GM13976 (cell line): ENCODE data around the gene GPR55.

ENCODE experiments used
- DNase-seq: peaks from one replicate; pipeline ENCODE4 v3.0.0; 2012; ENCODE audit warnings: low spot score
- in situ Hi-C: fragments of 300-500 bp; cut with MboI; formaldehyde crosslinking; loops from one replicate; pipeline ENCODE4 v1.12.0; 2022; ENCODE audit warnings: low sequenced_read_pairs, mixed read lengths, inconsistent platforms; ENCODE audit not compliant: unreplicated experiment
- TF ChIP-seq, protein P1 (sequence below): IDR thresholded peaks from 2 replicates; pipeline ENCODE4 v1.5.1; 2012; ENCODE audit warnings: borderline replicate concordance, mild to moderate bottlenecking; ENCODE audit not compliant: insufficient read depth; ENCODE audit errors: extremely low read depth, missing control alignments, control extremely low read depth

The GPR55 gene

DNA sequence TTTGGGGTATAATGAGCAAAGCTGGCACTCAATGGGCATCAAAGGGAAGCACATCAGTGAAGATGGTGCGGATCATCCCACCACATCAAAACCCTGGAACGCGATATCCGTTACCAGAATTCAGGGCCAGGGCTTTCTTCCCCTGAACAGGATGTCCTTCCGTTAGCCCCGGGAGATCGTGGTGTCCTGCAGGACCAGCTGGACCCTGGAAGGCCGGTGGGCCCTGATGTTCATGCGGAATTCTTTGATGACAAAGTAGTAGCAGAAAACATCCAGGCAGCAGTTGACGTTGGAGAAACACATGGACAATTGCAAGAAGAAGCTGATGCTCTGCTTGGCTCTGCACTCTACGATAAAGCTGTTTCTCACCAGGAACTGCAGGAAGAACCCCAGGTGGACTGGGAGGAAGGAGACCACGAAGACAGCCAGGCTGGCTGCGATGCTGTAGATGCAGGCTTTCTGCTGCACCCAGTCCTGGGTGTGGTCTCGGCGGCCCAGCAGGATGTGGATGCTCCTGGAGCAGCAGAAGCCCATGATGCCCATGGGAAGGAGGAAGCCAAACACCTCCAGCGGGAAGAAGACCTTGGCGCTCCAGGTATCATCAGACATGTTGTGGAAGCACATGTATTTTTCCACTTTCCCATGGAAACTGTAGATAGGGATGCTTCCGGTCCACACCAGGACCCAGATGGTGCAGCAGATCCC lies 15.0 kb downstream of the GPR55 start:
- TF ChIP-seq, protein P1, sequence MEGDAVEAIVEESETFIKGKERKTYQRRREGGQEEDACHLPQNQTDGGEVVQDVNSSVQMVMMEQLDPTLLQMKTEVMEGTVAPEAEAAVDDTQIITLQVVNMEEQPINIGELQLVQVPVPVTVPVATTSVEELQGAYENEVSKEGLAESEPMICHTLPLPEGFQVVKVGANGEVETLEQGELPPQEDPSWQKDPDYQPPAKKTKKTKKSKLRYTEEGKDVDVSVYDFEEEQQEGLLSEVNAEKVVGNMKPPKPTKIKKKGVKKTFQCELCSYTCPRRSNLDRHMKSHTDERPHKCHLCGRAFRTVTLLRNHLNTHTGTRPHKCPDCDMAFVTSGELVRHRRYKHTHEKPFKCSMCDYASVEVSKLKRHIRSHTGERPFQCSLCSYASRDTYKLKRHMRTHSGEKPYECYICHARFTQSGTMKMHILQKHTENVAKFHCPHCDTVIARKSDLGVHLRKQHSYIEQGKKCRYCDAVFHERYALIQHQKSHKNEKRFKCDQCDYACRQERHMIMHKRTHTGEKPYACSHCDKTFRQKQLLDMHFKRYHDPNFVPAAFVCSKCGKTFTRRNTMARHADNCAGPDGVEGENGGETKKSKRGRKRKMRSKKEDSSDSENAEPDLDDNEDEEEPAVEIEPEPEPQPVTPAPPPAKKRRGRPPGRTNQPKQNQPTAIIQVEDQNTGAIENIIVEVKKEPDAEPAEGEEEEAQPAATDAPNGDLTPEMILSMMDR, result no peak
- in situ Hi-C loops, result no loop called here
- DNase-seq, result no peak

DNA sequence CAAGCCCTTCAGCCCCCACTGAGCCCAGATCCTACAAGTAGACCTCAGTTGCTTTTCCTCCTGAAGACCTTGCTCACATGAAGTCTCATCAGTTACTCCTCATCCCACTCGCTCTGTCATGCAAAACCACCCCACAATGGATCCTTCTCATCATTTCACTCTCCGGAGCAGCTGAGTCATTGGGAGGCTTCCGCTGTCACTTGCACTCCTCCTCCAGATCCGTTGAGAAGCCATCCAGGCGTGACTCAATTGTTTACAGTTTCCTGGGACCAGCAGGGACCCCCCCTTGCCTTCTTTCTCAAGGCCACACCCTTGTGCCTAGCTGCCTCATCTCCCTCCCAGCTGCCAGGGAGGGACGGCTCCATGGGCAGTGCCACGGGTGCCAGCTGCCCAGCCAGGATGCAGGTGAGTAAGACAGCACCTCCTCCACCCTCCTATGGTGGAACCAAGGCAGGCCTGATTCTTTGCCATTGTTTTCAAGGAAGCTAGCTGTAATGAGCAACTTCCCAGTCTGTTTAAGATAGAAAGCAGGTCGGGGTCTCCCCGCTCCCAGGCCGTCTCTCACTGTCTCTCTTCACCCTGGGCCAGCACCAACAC lies 16.3 kb downstream of the GPR55 start:
- TF ChIP-seq, protein P1, result no peak
- DNase-seq, result peak; percentile 58
- in situ Hi-C loops, result no loop called here

DNA sequence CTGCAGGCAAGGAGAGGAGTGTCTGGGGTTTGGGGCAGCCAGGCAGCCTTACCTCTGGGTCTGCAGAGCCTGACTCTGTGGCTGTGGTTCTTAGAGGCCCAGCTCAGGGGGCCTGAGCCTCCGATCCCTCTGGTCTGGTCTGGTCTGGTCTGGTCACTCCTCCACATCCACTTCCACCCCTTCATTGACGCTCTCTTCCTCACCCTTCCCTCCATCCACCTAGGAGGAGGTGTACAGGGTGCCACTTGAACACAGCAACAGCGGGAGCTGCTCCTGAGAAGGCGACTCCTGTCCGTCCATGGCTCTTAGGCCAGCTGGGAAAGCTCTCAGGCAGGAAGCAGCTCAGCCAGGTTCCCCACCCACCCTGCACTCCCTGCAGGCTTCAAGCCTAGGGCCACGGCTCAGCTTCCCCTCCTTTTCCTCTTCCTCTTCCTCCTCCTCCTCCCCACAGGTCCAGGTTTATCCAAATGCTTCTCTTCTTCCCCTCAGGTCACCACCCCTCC lies 16.9 kb downstream of the GPR55 start:
- DNase-seq, result no peak
- TF ChIP-seq, protein P1, result no peak
- in situ Hi-C loops, result no loop called here

DNA sequence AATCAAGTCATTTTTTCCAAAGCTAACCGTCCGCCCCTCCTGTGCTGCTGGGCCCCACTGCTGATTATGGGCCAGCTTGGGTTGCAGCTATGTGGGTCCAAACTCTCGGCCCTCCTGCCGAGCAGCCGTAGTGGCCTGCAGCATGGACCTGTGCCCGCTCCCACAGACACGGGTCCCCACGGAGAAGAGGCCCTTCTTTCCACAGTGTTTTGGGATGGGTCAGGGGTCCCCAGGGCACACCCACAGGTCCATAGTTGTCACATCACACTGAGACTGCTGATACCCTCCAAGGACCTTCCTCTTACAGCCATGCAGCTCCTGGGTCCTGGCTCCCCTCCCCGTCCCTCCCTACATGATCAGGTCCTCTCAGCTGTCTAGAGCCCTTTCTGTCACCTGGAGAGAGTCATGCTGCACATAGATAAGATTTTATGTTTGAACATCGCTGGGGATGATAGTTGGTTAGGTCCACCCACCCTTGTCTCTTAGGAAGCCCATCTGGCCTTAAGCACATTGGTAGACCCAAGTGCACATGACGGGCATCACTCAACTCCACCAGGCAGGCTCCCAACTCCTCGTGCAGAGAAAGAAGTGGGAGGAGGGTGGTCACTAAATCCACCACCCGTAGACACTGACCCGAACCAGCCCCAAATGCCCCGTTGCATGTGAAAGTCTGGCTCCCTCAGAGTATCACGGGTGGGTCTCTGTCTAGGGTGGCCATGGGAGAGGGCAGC lies 17.5 kb downstream of the GPR55 start:
- in situ Hi-C loops, result no loop called here

DNA sequence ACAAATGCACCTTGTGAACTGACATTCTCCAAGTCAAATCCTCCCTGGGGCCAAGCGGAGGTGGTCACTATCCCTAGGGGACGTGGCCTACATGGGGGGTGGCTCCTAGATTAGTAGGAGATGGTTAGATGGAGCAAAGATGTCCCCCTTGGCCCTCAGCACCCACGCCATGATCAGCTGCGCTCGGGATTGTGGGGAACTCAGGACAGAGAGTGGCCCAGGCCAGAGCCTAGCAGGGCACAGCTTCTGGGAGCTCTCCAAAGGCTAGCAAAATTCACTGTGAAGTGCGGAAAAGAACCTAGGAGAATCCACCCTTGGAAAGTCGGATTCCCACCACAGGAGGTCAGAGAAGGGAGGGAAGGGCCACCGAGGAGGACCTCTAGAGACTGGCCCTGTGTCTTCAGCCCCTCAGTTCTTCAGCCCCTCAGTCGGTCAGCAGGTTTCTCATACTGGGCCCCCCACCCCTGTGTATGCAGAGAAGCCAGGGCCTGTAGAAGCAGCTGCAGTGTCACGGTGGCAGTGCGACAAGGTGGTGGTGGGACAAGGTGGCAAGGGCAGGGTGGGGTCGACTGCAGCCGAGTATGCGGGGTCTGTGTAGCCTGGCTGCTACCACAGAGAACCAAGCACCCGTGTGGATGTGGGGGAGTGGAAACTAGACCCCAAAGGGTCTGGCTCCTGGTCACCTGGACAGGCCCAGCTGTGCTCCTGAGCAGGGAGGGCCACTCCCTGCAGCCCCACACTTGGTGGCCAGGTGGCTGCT lies 18.4 kb downstream of the GPR55 start:
- in situ Hi-C loops, result no loop called here
- TF ChIP-seq, protein P1, result no peak
- DNase-seq, result no peak

More for the DNA sequence above, 17.5 kb downstream of the GPR55 start:
- DNase-seq, result no peak
- TF ChIP-seq, protein P1, result no peak
